Cardiac fibroblast (primary cell): ENCODE data around the gene DNTTIP2.
"Not testable (repeated sequence)": the region's sequence is repeated elsewhere in the genome, so short reads cannot be mapped to it uniquely, and the experiment has no call there.

Experiments used
- DNase-seq, 2 donors: peaks; one replicate each; pipeline versions ENCODE4 v3.0.0 to v3.0.0-alpha.2; 2010; ENCODE audit warnings: low read depth in 2 of 2
- H3K4me3 ChIP-seq, 2 donors: replicated peaks in 1 of 2; 1 replicate in 1 of 2; 2 replicates in 1 of 2; pipeline ENCODE4 v1.5.1; 2011; ENCODE audit warnings: low read depth in 2 of 2, low read length in 2 of 2, mild to moderate bottlenecking in 2 of 2, moderate library complexity in 1 of 2
- TF ChIP-seq, protein P1 (sequence below): IDR thresholded peaks from one replicate; pipeline ENCODE4 v1.5.1; 2011; ENCODE audit warnings: low read depth, mild to moderate bottlenecking, low read length, inconsistent platforms

Gene DNTTIP2

DNA sequence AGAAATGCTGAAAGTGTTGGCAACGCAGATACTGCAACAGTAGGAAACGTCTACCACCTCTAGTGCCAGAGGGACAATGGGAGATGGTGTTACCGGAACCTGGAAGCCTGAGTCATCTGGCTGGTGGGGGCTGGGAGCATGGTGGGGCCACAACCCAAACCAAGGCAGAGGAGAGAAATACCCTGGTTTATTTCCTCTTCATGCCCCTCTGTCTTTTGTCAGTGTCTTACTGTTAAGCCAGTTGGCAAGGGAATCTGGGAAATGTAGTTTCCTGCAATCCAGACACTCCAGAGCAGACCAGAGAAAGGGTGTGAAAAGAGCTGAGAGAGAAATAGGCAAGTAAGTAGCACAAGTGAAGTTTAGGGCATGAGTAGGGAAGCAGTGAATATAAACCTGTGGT lies 14.8 kb downstream of the DNTTIP2 start:
- DNase-seq = no peak
- H3K4me3 ChIP-seq = no peak overlapping the region
- TF ChIP-seq, protein P1, sequence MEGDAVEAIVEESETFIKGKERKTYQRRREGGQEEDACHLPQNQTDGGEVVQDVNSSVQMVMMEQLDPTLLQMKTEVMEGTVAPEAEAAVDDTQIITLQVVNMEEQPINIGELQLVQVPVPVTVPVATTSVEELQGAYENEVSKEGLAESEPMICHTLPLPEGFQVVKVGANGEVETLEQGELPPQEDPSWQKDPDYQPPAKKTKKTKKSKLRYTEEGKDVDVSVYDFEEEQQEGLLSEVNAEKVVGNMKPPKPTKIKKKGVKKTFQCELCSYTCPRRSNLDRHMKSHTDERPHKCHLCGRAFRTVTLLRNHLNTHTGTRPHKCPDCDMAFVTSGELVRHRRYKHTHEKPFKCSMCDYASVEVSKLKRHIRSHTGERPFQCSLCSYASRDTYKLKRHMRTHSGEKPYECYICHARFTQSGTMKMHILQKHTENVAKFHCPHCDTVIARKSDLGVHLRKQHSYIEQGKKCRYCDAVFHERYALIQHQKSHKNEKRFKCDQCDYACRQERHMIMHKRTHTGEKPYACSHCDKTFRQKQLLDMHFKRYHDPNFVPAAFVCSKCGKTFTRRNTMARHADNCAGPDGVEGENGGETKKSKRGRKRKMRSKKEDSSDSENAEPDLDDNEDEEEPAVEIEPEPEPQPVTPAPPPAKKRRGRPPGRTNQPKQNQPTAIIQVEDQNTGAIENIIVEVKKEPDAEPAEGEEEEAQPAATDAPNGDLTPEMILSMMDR = no peak

DNA sequence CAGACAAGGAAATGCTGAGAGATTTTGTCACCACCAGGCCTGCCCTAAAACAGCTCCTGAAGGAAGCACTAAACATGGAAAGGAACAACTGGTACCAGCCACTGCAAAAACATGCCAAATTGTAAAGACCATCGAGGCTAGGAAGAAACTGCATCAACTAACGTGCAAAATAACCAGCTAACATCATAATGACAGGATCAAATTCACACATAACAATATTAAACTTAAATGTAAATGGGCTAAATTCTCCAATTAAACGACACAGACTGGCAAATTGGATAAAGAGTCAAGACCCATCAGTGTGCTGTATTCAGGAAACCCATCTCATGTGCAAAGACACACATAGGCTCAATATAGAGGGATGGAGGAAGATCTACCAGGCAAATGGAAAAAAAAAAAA lies 21.4 kb downstream of the DNTTIP2 start:
- not testable (repeated sequence) for DNase-seq, H3K4me3 ChIP-seq

DNA sequence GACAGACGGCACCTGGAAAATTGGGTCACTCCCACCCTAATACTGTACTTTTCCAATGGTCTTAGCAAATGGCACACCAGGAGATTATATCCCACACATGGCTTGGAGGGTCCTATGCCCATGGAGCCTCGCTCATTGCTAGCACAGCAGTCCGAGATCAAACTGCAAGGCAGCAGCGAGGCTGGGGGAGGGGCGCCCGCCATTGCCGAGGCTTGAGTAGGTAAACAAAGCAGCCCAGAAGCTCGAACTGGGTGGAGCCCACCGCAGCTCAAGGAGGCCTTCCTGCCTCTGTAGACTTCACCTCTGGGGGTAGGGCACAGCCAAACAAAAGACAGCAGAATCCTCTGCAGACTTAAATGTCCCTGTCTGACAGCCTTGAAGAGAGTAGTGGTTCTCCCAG lies 23.0 kb downstream of the DNTTIP2 start:
- H3K4me3 ChIP-seq, DNase-seq: not testable (repeated sequence)

DNA sequence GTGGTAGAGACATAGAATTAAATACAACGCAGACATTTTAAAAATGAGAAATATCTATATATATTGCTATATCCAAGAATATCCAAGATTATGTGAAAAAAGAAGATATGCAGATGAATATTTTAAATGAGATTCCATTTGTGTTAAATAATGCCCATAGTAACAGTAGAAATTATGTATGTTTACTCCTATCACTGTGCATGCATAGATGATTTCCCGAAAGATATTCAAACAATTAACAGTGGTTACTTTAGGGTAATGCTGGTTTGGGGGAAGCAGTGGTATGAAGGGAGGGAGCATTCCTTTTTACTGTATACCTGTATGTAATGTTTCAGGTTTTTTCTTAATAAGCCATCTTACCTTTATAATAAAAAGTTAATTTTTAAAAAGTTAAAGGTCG lies 25.1 kb downstream of the DNTTIP2 start:
- H3K4me3 ChIP-seq = no peak overlapping the region
- DNase-seq = no peak
- TF ChIP-seq, protein P1 = no peak

DNA sequence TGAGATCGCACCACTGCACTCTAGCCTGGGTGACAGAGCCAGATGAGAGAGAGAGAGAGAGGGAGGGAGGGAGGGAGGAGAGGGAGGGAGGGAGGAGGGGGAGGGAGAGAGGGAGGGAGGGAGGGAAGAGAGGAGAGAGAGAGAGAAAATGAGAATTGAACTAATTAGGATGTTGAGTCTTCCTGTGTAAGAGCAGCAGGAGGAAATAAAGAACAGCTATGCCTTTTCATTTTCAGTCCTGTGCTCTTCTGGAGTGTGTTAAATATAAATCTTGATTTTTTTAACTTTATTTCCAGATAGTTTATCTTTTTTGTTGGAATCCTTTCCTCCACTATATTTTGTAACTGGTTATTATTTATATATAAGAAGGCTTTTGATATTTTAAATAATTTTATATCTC lies 27.1 kb downstream of the DNTTIP2 start:
- no peak for DNase-seq

DNA sequence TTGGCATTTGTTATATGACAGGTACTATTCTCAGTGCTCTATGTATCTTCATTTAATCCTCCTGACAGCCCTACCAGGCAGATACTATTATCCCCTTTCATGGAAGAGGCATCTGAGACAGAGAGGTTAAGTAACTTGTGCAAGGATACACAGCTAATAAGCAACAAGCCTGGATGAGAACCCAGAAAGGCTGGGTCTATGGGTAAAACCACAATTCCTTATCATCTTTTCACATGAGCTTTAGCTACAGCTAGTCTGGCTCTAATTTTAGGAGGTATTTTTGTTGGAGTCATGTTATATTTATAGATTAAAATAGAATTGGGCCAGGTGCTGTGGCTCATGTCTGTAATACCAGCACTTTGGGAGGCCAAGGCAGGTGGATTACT lies 27.7 kb downstream of the DNTTIP2 start:
- DNase-seq = no peak
- no peak overlapping the region for H3K4me3 ChIP-seq
- TF ChIP-seq, protein P1 = no peak

More for the DNA sequence above, 27.1 kb downstream of the DNTTIP2 start:
- H3K4me3 ChIP-seq = no peak overlapping the region
- TF ChIP-seq, protein P1 = no peak

DNA sequence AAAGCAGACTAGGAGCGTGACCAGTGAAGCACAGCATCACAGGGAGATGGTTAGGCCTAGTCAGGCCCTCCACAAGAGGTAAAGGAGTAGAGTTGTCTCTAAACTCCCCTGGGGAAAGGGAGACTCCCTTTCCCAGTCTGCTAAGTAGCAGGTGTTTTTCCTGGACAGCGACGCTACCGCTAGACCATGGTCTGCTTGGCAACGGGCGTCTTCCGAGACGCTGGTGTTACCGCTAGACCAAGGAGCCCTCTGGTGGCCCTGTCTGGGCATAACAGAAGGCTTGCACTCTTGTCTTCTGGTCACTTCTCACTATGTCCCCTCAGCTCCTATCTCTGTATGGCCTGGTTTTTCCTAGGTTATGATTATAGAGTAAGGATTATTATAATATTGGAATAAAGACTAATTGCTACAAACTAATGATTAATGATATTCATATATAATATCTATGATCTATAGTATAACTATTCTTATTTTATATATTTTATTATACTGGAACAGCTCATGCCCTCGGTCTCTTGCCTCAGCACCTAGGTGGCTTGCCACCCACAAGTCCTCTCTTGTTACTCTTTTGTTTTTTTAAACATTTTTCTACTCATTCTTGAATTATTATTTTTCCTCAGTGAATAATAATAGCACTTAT lies 28.2 kb downstream of the DNTTIP2 start:
- TF ChIP-seq, protein P1 = peak; percentile 52
- DNase-seq = peak; percentile 70 to 71
- H3K4me3 ChIP-seq = not testable (repeated sequence)

DNA sequence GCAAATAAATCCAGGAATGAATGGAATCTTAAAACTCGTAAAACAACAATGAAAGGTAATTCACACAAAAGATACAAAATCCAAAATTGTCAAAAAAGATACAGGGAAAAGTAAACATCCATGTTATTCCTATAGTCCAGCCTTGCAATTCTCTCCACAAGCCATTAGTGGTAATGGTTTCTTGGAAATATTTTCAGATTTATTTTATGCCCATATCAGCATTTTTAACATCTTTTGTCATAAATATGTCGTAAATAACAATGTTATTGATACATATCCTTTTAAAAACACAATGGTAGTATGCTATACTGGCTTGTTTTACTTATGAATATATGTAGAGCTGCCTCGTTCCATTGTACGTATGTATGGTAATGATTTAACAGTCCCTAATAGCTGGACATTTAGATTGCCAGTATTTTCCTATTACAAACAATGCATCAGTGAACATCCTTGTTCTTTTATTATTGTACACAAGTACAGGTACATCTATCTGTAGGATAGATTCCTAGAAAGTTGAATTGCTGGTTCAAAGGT lies 30.6 kb downstream of the DNTTIP2 start:
- H3K4me3 ChIP-seq = peak overlapping the region; percentile 74 to 80
- TF ChIP-seq, protein P1 = no peak
- no peak for DNase-seq
